Trophoblast cell (in vitro differentiated cells and primary cell): Measurements from ENCODE around the gene ZC3H18.

ENCODE experiments used
- DNase-seq, 2 donors: peaks; one replicate each; pipeline ENCODE4 v3.0.0-alpha.2; 2016
- H2AFZ ChIP-seq: 2 replicates; pipeline ENCODE4 v1.6.1; 2013; ENCODE audit warnings: low read length, moderate library complexity, mild to moderate bottlenecking; ENCODE audit not compliant: insufficient read depth, poor library complexity
- H2AK5ac ChIP-seq: 2 replicates; pipeline ENCODE4 v1.6.1; 2013; ENCODE audit warnings: mild to moderate bottlenecking, low read length
- H2BK120ac ChIP-seq: 2 replicates; pipeline ENCODE4 v1.6.1; 2013; ENCODE audit warnings: low read length, mild to moderate bottlenecking, moderate library complexity; ENCODE audit not compliant: insufficient read depth, poor library complexity
- H2BK12ac ChIP-seq: 2 replicates; pipeline ENCODE4 v1.6.1; 2013; ENCODE audit warnings: mild to moderate bottlenecking, low read length, moderate library complexity
- H2BK5ac ChIP-seq: 2 replicates; pipeline ENCODE4 v1.6.1; 2013; ENCODE audit warnings: low read length, low read depth, moderate library complexity, mild to moderate bottlenecking; ENCODE audit not compliant: poor library complexity
- H3K14ac ChIP-seq: 2 replicates; pipeline ENCODE4 v1.6.1; 2013; ENCODE audit warnings: mild to moderate bottlenecking, low read length
- H3K18ac ChIP-seq: 2 replicates; pipeline ENCODE4 v1.6.1; 2013; ENCODE audit warnings: mild to moderate bottlenecking, low read length
- H3K23ac ChIP-seq: 2 replicates; pipeline ENCODE4 v1.6.1; 2013; ENCODE audit warnings: low read length
- H3K27ac ChIP-seq: 2 replicates; pipeline ENCODE4 v1.5.1; 2013; ENCODE audit warnings: low read depth, mild to moderate bottlenecking, inconsistent platforms, low read length, moderate library complexity
- H3K27me3 ChIP-seq: 2 replicates; pipeline ENCODE4 v1.6.1; 2013; ENCODE audit warnings: inconsistent platforms, mild to moderate bottlenecking, low read length, moderate library complexity; ENCODE audit not compliant: insufficient read depth
- H3K36me3 ChIP-seq, 2 experiments: 1 replicate in 1 of 2; 2 replicates in 1 of 2; pipeline ENCODE4 v1.6.1; 2013; ENCODE audit warnings: low read length in 2 of 2, mild to moderate bottlenecking in 2 of 2, moderate library complexity in 1 of 2; ENCODE audit not compliant: insufficient read depth in 2 of 2, control insufficient read depth in 1 of 2
- H3K4ac ChIP-seq: 2 replicates; pipeline ENCODE4 v1.6.1; 2013; ENCODE audit warnings: low read depth, mild to moderate bottlenecking, low read length, moderate library complexity
- H3K4me1 ChIP-seq, 2 experiments: 1 replicate in 1 of 2; 2 replicates in 1 of 2; pipeline ENCODE4 v1.6.1; 2013; ENCODE audit warnings: low read length in 2 of 2, mild to moderate bottlenecking in 2 of 2, moderate library complexity in 1 of 2; ENCODE audit not compliant: insufficient read depth in 2 of 2, control insufficient read depth in 1 of 2
- H3K4me2 ChIP-seq: 2 replicates; pipeline ENCODE4 v1.6.1; 2013; ENCODE audit warnings: inconsistent platforms, mild to moderate bottlenecking, low read length, moderate library complexity
- H3K4me3 ChIP-seq: 2 replicates; pipeline ENCODE4 v1.5.1; 2013; ENCODE audit warnings: mild to moderate bottlenecking, low read depth, low read length, inconsistent platforms
- H3K79me1 ChIP-seq: one replicate; pipeline ENCODE4 v1.6.1; 2013; ENCODE audit warnings: low read length
- H3K79me2 ChIP-seq: 2 replicates; pipeline ENCODE4 v1.6.1; 2013; ENCODE audit warnings: low read length, mild to moderate bottlenecking; ENCODE audit not compliant: control insufficient read depth, insufficient read depth, poor library complexity
- H3K9ac ChIP-seq: 2 replicates; pipeline ENCODE4 v1.6.1; 2013; ENCODE audit warnings: mild to moderate bottlenecking, low read length
- H3K9me3 ChIP-seq: 2 replicates; pipeline ENCODE4 v1.6.1; 2013; ENCODE audit warnings: low read depth, mild to moderate bottlenecking, control low read depth, inconsistent platforms, low read length; ENCODE audit not compliant: insufficient read depth
- H4K12ac ChIP-seq: 2 replicates; pipeline ENCODE4 v1.6.1; 2013; ENCODE audit warnings: low read depth, mild to moderate bottlenecking, low read length, moderate library complexity
- H4K8ac ChIP-seq: 2 replicates; pipeline ENCODE4 v1.6.1; 2013; ENCODE audit warnings: low read depth, mild to moderate bottlenecking, low read length, moderate library complexity
- H4K91ac ChIP-seq: one replicate; pipeline ENCODE4 v1.6.1; 2013; ENCODE audit warnings: low read depth, mild to moderate bottlenecking, low read length, moderate library complexity
- WGBS: extraction: QIAGEN DNeasy Blood & Tissue Kit; methylation state at CpG from one replicate; pipeline ENCODE4 v1.1.7; 2013; ENCODE audit warnings: missing lambda C conversion rate; ENCODE audit not compliant: insufficient read length, insufficient coverage; ENCODE audit errors: extremely low coverage; 5-methylcytosine and 5-hydroxymethylcytosine counted together

The ZC3H18 gene

GRCh38 chr16:88649924-88650748 lies 79.9 kb downstream of the ZC3H18 start:
- H3K9me3 ChIP-seq, result peaks cover 4% of the 10 kb centered on the region
- peaks cover 53 to 54% of the 10 kb centered on the region in 2 experiments for H3K36me3 ChIP-seq
- peak overlapping the region; percentile 86 for H4K91ac ChIP-seq
- H2AK5ac ChIP-seq, result peak overlapping the region; percentile 79
- H4K12ac ChIP-seq, result peak overlapping the region; percentile 84
- H2BK120ac ChIP-seq, result peak overlapping the region; percentile 61
- H4K8ac ChIP-seq, result peak overlapping the region; percentile 70
- H3K27ac ChIP-seq, result peak overlapping the region; percentile 54
- WGBS, result no CpG with 5 or more reads among the region's 37 CpGs
- peak overlapping the region; percentile 83 for H3K4ac ChIP-seq
- H2BK5ac ChIP-seq, result peak overlapping the region; percentile 64
- peaks cover 11% of the 10 kb centered on the region for H3K79me2 ChIP-seq
- no peak overlapping the region for H2BK12ac ChIP-seq
- peak overlapping the region; percentile 97 for H3K18ac ChIP-seq
- H3K79me1 ChIP-seq, result peaks cover 10% of the 10 kb centered on the region
- H3K9ac ChIP-seq, result peak overlapping the region; percentile 82
- H3K4me1 ChIP-seq, result peaks cover 16 to 18% of the 10 kb centered on the region in 2 experiments
- peak in 1 of 2 donors; percentile 22 for DNase-seq
- H3K4me2 ChIP-seq, result peak overlapping the region; percentile 82
- H3K14ac ChIP-seq, result peak overlapping the region; percentile 95
- peak overlapping the region; percentile 64 for H2AFZ ChIP-seq
- H3K23ac ChIP-seq, result no peak overlapping the region
- H3K4me3 ChIP-seq, result peak overlapping the region; percentile 82
- H3K27me3 ChIP-seq, result no peaks in the 10 kb centered on the region

DNA sequence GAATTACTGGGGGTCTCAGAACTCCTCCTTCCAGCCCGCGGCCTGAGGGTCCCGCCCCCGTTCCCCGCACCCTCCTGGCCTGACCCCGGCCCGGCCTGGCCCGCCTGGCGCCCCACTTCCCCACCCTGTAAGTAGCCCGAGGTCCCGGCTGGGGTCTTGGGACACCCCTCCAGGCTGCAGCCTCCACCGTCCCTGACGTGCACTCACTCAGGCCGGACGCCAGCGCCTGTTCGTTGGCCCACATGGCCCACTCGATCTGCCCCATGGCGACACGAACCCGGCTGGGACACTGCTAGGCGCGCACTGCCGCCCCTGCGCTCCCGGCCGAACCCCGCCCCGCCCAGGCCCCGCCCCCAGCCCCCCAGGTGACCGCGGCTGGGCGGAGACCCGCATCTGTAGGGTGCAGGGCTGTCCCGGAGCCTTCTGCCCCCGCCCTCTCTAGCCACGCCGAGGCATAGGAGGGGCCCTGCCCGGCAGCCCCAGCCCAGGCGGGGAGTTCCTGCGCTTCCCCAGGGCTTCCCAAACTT lies 80.6 kb downstream of the ZC3H18 start, which contains the start of gene CYBA:
Gene CYBA (minus strand): TSS at position 305 of the 527 bp plus-strand sequence. CDS start 40 bp downstream, at position 265.
- Histone ChIP-seq H3K4ac (peak within 1 kb of the TSS; percentile 83), H2AFZ (peak within 1 kb of the TSS; percentile 64), H4K8ac (peak within 1 kb of the TSS; percentile 70), H4K91ac (peak within 1 kb of the TSS; percentile 86), H3K36me3 (peaks cover 54 to 57% of the 10 kb centered on the region in 2 experiments), H3K9ac (peak within 1 kb of the TSS; percentile 82), H3K4me1 (peaks cover 16 to 18% of the 10 kb centered on the region in 2 experiments), H3K9me3 (peaks cover 5% of the 10 kb centered on the region), H3K4me3 (peak within 1 kb of the TSS; percentile 82), H3K79me2 (peaks cover 11% of the 10 kb centered on the region), H2BK5ac (peak within 1 kb of the TSS; percentile 64), H3K14ac (peak within 1 kb of the TSS; percentile 95), H3K27me3 (no peaks in the 10 kb centered on the region), H3K23ac (no peak within 1 kb of the TSS), H3K79me1 (peaks cover 10% of the 10 kb centered on the region), H2BK12ac (no peak within 1 kb of the TSS), H2BK120ac (peak within 1 kb of the TSS; percentile 61), H3K27ac (peak within 1 kb of the TSS; percentile 54), H3K4me2 (peak within 1 kb of the TSS; percentile 82), H4K12ac (peak within 1 kb of the TSS; percentile 84), H3K18ac (peak within 1 kb of the TSS; percentile 97), H2AK5ac (peak within 1 kb of the TSS; percentile 79)
- peak; percentile 19 to 33 for DNase-seq
- no CpG with 5 or more reads among the region's 41 CpGs for WGBS

DNA sequence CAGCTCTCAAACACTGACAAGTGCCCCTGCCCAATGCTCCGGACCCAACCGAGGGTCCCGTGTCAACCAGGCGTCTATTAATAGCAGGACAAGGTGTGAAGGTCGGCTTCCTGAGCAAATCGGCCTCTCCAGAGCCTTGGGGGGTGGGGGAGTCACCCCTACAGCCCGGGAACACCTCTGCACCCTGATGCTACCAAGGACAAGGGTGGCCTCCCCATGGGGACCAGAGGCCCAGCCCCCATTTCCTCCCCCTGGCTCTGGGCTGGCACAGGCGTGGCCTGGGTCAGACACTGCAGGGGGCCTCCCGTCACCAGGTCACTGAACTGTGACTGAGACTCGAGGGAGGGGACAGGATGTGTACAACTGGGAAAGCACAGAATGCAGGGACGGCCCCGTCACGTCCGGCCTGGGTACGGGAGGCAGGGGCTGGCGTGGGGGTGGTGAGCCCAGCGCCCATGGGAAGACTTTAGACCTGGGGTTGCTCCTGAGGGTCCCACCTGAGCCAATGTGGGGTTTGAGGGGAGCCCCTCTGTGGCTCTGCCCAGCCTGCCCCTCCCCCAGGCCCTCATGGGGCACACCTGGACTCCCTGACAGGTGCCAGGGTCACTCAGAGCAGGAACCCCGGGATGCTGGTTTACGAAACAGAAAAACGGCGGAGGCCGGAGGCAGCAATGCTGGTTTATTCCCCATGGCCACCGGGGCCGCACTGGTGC lies 81.2 kb downstream of the ZC3H18 start:
- WGBS, result no CpG with 5 or more reads among the region's 24 CpGs

More for the DNA sequence above, 81.2 kb downstream of the ZC3H18 start:
- Histone ChIP-seq H2BK5ac (peak overlapping the region; percentile 13), H3K4me3 (no peak overlapping the region), H4K91ac (no peak overlapping the region), H3K27ac (peak overlapping the region; percentile 43), H3K4ac (no peak overlapping the region), H4K12ac (peak overlapping the region; percentile 15), H3K23ac (no peak overlapping the region), H2AFZ (peak overlapping the region; percentile 28), H2AK5ac (no peak overlapping the region), H2BK120ac (peak overlapping the region; percentile 48), H3K14ac (peak overlapping the region; percentile 25), H3K9me3 (peaks cover 5% of the 10 kb centered on the region), H3K18ac (peak overlapping the region; percentile 18), H3K36me3 (peaks cover 55 to 57% of the 10 kb centered on the region in 2 experiments), H3K4me2 (peak overlapping the region; percentile 82), H3K27me3 (no peaks in the 10 kb centered on the region), H4K8ac (no peak overlapping the region), H2BK12ac (no peak overlapping the region), H3K79me2 (peaks cover 11% of the 10 kb centered on the region), H3K9ac (no peak overlapping the region), H3K79me1 (peaks cover 10% of the 10 kb centered on the region), H3K4me1 (peaks cover 16 to 18% of the 10 kb centered on the region in 2 experiments)
- DNase-seq, result no peak
